Fibroblast of the conjunctiva (primary cell): ENCODE data around the gene L3MBTL2.

Experiments
- DNase-seq: peaks from one replicate; pipeline ENCODE4 v3.0.0-alpha.2; 2010; ENCODE audit warnings: low read depth

The L3MBTL2 gene

GRCh38 chr22:41215409-41215808 lies 10.3 kb downstream of the L3MBTL2 start:
- no peak for DNase-seq

DNA sequence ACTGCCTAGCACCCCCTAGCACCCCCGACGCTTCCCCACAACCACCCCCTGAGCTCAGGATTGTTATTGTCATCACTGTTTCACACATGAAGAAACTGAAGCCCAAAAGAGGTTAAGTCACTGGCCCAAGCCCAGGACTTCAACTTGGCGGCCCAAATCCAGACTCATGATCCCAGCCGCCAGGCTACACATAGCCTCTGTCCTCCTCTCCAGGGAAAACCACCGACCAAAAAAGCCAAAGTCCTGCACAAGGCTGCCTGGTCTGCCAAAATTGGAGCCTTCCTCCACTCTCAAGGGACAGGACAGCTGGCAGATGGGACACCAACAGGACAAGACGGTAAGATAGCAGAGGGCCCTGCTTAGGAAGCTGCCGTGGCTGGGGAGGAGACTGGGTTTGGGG lies 10.8 kb downstream of the L3MBTL2 start:
- no peak for DNase-seq

- DNase-seq = no peak
Observed at GRCh38 chr22:41216984-41217383, 11.9 kb downstream of the L3MBTL2 start.

GRCh38 chr22:41217553-41218157 lies 12.5 kb downstream of the L3MBTL2 start:
- peak; percentile 94 for DNase-seq

DNA sequence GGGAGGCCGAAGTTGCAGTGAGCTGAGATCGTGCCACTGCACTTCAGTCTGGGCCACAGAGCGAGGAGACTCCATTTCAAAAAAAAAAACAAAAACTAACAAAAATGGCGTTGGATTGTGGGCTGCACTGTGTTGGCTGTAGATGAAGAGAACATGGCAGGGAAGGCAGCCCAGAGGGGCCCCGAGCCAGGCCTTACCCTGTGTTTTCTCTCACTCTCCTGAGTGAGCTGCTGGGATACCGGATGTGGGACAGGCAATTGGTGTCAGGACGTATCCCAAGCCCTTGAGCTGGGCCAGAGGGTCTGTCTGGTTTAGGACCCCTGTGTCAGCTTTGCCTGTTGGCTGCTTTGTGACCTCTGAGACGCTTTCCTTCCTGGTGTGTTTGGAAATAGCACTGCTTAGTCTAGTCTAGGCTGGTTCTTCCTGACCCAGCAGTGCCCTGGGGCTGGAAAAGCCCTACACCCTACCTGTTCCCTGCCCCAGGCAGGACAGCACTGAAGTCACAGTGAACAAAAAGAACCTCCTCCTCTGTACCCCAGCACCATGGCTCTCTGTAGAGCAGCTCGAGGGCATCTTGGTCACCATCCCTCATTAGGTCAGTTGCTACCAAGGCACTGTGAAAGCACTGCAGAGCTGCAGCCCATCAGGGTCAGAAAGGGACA lies 17.9 kb downstream of the L3MBTL2 start:
- no peak for DNase-seq

DNA sequence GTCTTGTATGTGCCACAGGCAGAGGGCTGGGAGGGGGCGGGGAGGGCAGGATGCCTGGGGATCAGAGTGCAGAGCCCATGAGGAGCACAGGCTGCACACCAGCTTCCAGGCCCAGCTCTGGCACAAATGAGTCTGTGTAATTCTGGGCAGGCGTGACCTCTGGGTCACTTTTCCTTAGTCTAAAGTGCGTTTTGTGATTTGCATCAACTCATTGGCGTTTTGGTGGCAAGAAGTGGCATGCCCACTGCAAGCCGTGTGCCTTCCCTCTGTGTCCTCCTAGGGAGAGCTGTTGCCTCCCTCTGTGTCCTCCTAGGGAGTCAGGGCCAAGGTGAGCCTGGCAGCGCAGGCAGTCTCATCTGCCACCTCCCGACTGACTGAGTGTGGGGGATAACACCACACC lies 18.4 kb downstream of the L3MBTL2 start:
- no peak for DNase-seq

DNA sequence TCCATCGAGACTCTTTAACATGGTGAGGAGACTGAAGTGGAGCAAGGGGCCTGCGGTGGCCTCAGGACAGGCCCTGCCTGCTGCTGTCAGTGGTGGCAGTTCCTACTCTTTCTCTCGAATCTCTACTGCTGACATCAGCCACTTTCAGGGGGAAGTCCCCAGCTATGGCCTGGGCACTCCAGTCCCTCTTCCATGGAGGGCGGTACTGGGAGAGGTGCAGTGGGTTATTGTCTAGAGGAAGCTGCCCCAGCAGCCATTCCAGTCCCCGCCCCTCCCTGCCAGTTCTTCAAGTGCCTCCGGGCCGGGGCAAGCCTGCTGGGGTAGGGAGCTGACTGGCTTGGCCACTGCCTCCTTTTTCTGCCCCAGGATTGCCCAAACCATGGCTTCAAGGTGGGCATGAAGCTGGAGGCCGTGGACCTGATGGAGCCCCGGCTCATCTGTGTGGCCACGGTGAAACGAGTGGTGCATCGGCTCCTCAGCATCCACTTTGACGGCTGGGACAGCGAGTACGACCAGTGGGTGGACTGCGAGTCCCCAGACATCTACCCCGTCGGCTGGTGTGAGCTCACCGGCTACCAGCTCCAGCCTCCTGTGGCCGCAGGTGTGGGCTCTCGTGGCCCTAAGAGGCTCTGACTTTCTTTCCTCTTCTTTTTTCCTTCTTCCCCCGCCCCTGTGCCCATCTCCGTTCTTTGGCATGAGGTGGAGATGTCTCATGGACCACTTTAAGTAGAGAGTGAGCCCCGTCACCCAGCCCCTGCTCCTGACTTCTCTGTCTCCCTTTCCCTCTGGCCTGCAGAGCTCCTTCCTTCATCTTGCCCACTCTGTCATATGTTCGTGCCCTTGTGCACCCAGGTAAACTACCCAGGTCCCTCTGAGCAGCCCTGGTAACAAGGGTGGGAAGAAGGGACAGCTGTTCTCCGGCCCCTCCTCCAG lies 21.9 kb downstream of the L3MBTL2 start:
- DNase-seq = no peak

DNA sequence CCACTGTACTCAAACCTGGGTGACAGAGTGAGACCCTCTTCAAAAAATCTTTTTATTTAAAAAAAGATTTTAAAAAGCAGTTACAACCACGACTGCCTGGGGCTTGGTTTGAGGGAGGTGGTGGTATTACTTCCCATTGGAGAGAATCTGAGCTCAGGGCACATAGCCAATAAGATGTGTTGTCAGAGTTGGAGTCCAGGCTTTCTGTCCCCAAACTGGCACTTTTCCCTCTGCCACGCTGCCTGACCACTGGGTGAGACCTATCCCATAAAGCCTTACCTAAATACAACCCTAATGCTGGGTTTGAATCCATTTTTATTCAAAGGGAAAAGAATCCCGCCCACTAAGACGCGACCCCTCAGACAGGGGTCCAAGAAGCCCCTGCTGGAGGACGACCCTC lies 24.1 kb downstream of the L3MBTL2 start:
- DNase-seq = no peak

GRCh38 chr22:41229730-41230400 lies 24.8 kb downstream of the L3MBTL2 start:
- no peak for DNase-seq

DNA sequence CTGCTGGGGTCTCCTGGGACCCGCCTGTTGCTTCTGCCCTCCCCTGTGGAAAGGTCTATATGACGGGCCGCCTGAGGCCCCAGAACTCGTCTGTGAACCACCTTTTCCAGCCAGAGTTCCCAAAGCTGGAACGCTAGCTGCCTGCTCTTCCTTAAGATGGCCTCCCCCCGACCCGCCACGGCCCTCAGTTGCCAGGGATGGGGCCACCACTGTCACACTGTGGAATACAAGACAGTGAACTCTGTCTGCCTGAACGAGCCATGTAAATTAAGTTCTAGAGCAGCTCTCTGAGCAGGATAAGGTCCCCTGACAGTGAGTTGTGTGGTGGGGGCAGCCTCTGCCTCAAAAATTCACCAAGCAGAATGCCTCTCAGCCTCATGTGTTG lies 25.3 kb downstream of the L3MBTL2 start:
- DNase-seq = no peak

- DNase-seq = no peak
Observed at GRCh38 chr22:41231369-41231768, 26.3 kb downstream of the L3MBTL2 start.

GRCh38 chr22:41234815-41235695 lies 29.9 kb downstream of the L3MBTL2 start:
- no peak for DNase-seq

- DNase-seq = no peak
Observed at GRCh38 chr22:41237036-41237706, 32.1 kb downstream of the L3MBTL2 start.

GRCh38 chr22:41237707-41238569 lies 32.8 kb downstream of the L3MBTL2 start:
- DNase-seq = no peak

DNA sequence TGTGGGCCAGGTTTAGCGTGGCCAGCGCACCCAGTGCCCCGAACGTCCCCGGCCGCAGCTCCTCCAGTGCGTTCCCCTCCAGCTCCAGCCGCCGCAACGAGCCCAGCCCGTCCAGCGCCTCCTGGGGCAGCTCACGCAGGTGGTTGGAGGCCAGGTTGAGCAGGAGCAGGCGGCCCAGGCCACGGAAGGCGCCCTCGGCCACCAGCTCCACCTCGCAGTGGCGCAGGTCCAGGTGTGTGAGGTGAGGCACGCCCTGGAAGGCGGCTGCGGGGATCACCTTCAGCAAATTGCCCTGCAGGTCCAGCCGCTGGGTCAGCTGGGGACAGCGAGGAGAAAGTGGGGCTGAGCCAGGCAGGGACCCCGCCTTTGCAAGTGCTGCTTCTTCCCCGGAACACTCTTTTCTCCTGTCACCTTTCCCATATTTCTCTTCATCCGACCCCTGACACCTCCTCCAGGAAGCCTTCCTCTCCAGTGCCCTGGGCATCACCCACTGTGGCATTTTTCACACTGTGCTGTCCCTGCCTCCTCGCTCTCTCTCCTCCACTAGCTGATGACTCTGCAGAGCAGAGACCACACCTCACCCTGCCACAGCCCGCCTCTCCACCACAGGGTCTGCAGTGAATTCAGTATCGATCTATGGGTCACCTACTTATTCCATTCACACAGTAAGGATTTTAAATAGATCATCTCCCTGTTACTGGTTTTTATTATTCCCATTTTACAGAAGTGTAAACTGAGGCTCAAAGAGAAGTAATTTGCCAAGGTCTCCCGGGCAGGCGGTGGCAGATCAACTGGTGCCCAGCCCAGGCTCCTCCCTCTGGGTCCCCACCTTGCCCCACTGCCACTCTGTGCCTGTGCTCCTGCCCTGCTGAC lies 33.7 kb downstream of the L3MBTL2 start:
- no peak for DNase-seq

- no peak for DNase-seq
Observed at GRCh38 chr22:41239443-41240128, 34.5 kb downstream of the L3MBTL2 start.

- DNase-seq = no peak
Observed at GRCh38 chr22:41240377-41241132, 35.4 kb downstream of the L3MBTL2 start, which contains the start of gene CHADL. Gene CHADL (minus strand): TSS chr22:41240931. CDS start chr22:41240881, 50 bp downstream.
